Heart left ventricle (tissue), 13 donors: ENCODE results near the gene GNL1.

Experiments
- POLR2A ChIP-seq, 2 donors: fragments of 450-650 bp; IDR thresholded peaks; one replicate each; pipeline ENCODE4 v1.6.1; 2017; ENCODE audit warnings: antibody characterized with exemption in 2 of 2, mild to moderate bottlenecking in 2 of 2, moderate library complexity in 2 of 2
- TF ChIP-seq, protein P1 (sequence below), 12 donors: fragments of 200-600 bp; sonication (generic) in 4 of 12; IDR thresholded peaks; one replicate each; pipeline versions ENCODE4 v1.5.0 to v1.8.0; 2018 to 2022; ENCODE audit warnings: antibody characterized with exemption in 12 of 12, mild to moderate bottlenecking in 5 of 12
- donor health status: ischemic (EF 13 %, LVEDD 7.1; RV severe dilation, severe dysfunction).
- donor health status: DM: no; HTN: yes; CAD: no.
- donor health status: DM: no; HTN: no; CAD: no.
- donor health status: ischemic (EF 25% LVEDD 6.9; RV normal size, moderate dysfunction).
- donor health status: ischemic (EF 25% LVEDD 5.7; RV mildly dilated, moderate dysfunction).
- donor health status: ischemic (EF 35%, LVEDD 5.7; RV mildly dilated, moderate dysfunction).
- donor health status: nonischemic (EF 11% LVEDD 7.7; RV severe dilation, severe dysfunction).
- donor health status: DM: yes; HTN: yes; CAD: no.
- donor health status: PGD.
- donor health status: ischemic (EF 29% LVEDD 5.4; RV normal size, mild dysfunction).
- donor health status: nonischemic (EF 23%, LVEDD 6.1; RV moderate dilation, normal function).

- TF ChIP-seq, protein P1, sequence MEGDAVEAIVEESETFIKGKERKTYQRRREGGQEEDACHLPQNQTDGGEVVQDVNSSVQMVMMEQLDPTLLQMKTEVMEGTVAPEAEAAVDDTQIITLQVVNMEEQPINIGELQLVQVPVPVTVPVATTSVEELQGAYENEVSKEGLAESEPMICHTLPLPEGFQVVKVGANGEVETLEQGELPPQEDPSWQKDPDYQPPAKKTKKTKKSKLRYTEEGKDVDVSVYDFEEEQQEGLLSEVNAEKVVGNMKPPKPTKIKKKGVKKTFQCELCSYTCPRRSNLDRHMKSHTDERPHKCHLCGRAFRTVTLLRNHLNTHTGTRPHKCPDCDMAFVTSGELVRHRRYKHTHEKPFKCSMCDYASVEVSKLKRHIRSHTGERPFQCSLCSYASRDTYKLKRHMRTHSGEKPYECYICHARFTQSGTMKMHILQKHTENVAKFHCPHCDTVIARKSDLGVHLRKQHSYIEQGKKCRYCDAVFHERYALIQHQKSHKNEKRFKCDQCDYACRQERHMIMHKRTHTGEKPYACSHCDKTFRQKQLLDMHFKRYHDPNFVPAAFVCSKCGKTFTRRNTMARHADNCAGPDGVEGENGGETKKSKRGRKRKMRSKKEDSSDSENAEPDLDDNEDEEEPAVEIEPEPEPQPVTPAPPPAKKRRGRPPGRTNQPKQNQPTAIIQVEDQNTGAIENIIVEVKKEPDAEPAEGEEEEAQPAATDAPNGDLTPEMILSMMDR (IDR thresholded peaks at IDR 0.05), result peak in 1 of 12 donors; percentile 9
- TF ChIP-seq POLR2A (IDR thresholded peaks at IDR 0.05), result no peak
Measured at GRCh38 chr6:30554962-30555815, 1.1 kb downstream of the GNL1 start.
